GM19395 (cell line): ENCODE data around the gene ZNF787.

Experiments used
- ATAC-seq: cut with Tn5 transposase; IDR thresholded peaks from one replicate; pipeline ENCODE4 v1.9.1; 2021; ENCODE audit warnings: mild to moderate bottlenecking, moderate library complexity; ENCODE audit not compliant: unreplicated experiment

The ZNF787 gene

DNA sequence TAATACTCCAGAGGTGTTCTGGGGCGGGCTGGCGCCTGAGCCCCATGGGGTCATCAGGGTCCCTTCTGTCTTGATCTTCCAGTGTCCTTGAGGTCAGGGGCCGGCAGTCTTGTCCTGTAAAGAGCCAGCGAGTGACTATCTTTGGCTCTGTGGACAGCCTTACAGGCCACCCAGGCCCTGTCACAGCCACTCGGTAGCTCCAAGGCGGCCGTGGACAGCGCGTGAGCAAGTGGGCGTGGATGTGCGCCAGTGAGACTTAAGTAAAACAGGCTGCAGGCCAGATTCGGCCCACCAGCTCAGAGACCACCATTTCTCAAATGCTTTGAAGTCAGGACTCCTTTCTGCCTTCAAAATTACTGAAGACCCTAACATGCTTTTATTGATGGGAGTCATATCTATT lies 23.7 kb upstream of the ZNF787 start:
- no peak for ATAC-seq

DNA sequence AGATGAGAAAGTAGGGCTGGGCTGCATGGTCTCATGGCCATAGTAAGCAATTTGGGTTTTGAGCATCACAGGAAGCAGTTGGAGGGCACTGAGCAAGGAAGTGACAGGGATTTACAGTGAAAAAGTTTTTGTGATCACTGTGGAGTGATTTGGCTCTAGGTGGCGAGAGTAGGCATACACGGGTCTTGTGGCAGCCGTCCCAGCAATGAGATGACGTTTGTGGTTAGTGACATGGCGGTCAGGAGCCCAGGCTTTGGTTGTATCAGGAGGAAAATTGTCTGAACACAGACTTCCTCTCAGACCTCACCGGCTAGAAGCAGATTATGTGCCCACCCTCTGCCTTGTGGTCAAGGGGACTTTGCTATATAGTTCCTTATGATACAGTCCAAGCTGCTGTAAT lies 23.3 kb upstream of the ZNF787 start:
- no peak for ATAC-seq

DNA sequence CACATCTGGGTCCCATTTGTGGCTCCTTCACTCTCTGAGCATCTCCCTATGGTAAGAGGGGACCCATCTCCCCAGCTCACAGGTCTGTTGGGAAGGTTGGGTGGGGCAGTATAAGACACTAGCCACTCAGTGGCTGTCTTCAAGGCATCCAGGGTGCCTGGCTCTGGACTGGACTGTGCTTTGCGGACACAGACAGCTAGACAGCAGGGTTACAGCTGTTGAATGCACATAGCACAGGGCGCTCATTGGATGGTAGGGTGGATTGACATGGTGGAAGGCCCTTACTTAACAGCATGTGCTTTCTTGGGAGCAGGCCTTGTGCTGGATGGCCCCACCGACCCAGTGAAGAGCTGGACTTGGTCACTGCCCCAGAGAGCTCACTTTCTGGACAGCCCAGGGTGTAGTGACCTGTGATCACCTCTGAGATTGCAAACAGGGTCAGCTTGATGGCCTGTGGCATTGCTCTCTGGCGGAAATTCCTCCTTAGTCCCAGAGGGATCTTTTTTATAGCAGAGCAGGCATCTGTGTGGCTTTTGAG lies 21.9 kb upstream of the ZNF787 start:
- ATAC-seq = no peak

DNA sequence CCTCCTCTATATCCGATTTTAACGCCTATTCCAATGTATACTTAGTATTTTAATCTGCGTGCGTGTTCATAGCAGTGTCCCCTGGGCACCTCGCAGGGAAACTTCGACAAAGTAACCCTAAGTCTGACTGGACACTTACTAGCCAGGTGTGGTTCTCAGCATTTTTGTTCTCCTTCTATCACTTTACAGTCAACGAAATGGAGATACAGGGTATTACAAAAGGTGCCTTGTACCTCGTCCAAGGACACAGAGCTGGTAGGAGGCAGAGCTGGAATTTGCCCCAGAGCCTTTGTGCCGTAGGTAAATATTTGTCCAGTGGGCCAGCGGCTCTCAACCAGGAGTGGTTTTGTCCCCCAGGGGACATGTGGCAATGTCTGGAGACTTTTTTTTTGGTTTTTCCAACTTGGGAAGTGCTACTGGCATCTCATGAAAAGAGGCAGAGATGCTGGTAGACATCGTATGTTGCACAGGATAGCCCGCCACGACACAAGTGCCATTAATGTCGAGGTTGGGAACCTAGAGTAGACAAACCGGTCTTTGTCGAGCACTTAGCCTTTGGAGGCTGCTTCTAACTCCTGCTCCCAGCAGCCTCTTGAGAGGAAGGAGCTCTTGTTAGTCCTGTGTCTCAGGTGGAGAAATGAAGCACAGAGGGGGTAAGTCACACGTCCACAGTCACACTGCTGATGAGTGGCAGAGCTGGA lies 21.1 kb upstream of the ZNF787 start:
- ATAC-seq = no peak

DNA sequence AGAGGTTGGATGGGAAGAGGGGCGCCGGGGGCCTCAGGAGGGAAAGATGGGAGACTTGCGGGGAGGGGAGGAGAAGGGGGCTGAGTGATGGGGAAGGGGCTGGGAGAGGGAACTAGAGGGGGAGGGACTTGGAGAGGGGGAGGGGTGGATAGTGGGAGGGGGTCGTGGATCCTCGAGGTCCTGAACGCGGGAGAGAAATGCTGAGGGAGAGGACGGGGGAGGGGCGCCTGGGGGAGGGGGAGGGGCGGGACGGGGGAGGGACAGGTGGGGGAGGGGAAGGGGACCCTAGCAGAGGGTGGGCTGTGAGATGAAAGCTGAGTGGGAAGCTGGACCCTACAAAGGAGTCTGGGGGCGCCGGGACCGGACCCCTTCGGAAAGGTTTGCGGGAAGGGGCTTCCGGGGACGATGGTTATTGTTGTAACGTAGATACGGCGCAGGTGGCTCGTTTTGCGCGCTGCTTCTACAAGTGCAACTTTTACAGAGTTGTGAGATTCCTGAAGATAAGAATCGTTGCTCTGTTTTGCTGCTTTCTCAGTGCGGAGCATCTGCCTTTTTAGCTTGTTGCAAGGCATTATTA lies 20.4 kb upstream of the ZNF787 start:
- ATAC-seq = no peak

DNA sequence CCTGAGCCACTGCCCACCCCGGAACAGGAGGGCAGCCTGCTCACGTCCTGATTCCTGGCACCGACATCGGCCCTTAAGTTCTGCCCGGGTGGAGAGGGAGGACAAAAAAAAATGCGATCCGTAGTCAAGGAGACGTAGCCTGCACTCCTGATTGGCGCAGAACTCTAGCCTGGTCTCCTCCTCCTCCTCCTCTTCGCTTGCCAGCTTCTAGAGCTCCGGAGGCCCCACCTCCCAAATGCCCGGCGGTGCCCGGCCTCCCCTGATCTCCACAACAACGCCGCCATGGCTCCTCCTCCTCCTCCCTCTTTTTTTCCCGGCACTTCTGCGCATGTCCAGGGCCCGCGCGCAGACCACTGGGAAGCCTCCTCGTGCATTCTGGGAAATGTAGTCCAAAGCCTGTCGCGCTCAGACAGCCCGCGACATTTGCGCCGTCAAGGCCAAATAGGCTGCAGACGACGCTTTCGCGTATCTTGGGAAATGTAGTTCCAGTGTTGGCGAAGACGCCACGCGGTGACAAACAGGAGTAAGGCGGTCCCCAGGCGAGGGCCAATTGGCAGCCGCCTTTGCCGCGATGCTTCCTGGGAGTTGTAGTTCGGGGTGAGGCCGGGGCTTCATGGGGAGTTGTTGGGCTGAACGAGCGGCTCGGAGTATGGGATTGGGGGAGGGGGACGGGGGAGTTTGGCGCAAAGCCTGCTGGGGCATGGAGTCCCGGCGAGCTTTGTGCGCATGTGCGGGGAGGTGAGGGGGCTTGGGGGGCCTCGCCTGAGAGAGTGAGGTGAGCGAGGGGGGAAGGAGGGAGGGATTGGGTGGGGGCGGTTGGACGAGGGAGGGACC lies 19.7 kb upstream of the ZNF787 start, which contains the start of gene ZNF444:
TSS of gene ZNF444 (plus strand) at position 705 of the 834 bp plus-strand sequence. CDS start 5,625 bp downstream, outside the sequence.
- ATAC-seq = peak; percentile 89

DNA sequence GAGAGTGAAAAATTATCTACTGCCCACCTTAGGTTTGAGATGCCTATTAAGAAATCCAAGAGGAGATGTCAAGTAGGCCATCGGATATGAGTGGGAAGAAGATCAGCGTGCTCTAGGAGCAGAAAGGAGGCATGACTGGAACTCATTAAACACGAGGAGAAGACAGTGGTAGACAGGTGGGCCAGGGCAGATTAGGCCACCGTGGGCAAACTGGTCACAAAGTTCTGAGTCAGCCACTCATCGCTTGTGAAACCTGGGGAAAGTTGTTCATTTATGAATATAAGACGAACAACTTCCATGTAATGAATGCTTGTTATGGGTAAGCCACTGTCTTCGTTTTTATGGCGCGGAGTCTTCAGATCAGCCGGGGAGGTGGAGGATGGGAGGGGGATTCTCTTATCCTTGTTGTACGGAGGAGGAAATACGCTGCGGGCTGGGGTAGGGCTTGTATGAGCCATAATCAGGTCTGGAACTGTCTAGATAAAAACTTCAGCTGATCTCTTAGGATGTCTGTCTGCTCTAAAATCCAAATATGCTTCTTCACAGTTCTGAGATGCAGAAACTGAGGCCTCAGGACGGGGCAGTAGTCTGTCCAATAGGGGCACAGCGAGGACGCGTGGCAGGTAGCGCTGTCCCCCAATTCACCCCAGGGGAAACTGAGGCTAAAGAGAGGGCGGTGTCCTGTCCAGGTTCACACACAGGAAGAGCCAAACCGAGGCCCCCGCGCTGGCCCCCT lies 18.9 kb upstream of the ZNF787 start:
- no peak for ATAC-seq

DNA sequence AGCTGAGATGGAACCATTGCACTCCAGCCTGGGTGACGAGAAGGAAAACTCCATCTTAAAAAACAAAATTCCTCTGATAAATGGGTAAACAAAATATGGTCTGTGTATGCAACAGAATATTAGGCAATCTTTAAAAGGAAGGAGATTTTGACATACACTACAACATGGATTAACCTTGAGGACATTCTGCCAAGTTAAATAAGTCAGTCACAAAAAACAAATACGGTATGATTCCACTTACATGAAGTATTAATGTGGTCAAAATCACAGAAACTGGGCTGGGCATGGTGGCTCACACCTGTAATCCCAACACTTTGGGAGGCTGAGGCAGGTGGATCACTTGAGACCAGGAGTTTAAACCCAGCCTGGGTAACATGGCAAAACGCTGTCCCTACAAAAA lies 17.0 kb upstream of the ZNF787 start:
- ATAC-seq = no peak

DNA sequence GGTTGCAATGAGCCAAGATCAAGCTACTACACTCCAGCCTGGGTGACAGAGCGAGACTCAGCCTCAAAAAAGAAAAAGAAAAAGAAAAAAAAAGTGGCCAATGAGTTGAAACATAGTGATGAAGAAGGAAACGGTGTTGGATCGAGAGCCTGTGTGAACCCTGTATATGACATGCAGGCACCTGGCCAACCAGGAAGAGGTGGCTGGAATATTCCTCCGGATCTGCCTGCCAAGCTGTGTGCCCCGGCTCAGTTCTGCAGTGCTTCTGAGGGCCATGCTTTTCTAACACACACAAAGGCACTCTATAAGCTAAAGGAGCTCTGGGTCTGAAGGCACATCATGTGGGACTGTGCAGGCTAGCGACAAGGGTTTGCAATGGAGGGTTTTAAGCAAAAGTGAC lies 16.3 kb upstream of the ZNF787 start:
- no peak for ATAC-seq

DNA sequence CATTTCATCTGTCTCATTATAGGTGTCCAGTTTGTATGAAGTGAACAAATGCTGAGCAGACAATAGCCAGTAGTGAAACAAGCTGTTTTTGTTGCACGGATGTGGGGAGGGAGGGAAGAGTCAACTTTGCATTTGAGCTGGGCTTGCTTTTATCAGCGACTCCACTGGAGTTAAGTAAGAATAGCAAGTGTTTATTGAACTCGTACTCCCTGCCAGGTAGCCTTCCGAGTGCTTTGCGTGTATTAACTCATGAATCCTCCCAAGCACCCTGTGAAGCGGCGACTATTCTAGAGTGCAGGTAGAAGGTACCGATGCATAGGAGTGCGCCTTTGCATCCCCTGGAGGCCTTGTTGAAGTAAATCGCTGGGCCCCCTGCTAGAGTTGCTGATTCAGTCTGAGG lies 15.3 kb upstream of the ZNF787 start:
- ATAC-seq = no peak

DNA sequence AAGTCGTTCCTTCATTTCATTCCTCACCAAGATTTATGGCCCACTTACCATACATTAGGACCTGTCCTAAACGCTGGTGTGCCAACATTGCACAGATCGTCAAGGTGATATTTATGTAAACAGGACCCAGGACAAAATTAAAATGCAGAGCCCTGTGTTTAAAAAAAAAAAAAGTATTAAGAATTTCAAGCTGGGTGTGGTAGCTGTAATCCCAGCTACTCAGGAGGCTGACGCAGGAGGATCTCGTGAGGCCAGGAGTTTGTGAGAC lies 13.5 kb upstream of the ZNF787 start:
- ATAC-seq = no peak

DNA sequence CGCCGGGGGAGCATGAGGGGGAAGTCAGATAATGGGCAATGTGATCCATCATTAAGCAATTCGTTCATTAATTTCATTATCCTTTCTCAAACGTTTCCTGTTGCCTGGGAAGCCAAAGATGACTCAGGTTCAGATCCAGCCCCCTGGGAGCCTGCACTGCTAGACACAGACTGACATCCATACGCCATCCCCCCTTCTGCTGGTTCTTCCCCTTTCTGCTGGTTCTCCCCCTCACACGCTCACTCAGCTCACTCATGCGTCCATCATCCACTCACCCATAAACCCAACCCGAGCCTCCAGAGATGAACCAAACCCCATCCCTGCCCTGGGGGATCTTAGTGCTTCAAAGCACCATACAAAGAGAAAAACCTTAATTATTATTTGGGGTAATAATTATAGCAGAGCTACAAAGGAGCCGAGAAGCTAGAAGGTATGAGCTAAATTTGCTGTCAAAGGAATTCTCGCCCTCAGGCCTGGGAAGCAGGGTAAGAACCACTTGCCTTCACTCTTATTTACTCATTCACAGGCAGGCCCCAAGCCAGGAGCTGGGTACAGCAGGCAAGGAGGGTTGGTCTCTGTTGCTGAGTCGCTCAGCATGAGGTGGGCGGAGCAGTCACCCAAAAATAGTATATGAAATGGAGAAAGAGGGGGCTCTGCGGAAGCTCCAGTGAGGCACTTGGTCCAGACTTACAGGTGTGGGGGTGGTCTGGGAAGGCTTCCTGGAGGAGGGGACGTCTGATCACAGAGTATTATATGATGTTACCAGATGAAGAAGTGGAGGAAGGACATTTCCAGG lies 13.0 kb upstream of the ZNF787 start:
- ATAC-seq = no peak

DNA sequence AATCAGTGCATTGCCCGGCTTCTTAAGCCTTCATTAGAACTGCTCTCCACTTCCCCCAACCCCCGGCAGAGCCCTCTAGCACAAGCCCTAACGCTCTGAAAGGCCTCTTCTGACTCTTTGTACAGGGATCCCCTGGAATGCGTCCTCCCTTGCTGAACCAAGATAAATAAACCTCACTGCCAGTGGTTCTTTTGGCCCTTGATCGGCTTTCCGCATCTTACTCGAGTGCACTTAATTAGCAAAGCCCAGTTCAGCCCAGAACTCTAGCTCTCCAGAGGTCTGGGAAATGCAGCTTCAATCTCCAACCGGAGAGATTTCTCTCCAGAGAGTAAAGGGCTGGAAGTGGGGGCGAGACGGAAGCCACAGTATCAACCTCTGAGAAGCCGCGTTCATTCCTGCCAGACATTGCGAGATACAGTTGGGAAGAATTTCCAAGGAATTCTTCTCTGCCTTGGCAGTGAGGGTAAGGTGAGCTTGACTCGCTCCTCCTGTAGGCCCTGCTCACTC lies 11.3 kb upstream of the ZNF787 start:
- ATAC-seq = no peak

DNA sequence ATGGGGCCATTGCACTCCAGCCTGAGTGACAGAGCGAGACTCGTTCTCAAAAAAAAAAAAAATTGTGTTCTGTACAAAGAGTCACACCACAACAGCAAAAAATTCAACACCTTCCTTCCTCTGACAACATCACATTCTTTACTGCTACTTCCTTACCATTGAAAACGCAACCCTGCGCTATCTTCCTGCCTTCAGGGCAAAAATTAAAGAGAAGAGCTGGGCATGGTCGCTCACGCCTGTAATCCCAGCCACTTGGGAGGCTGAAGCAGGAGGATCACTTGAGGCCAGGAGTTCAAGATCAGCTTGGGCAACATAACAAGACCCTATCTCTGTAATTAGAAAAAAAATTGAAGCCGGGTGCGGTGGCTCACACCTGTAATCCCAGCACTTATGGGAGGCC lies 10.6 kb upstream of the ZNF787 start:
- no peak for ATAC-seq

DNA sequence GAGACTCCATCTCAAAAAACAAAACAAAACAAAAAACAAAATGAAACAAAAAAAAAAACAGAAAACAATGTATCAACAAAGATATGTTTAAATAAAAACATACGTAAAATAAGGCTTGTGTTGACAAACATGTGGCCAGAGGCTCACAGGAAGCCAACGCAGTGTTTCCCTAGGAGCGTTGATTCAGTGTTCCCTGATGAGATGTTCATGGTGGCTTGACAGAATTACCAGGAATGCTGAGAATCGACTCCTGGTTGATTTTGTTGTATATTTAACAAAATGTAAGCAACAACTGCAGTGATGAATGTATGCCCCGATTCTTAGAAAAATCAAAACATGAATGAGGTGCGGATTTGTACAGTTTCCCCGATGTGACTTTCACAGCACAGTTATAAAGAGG lies 8.9 kb upstream of the ZNF787 start:
- no peak for ATAC-seq

DNA sequence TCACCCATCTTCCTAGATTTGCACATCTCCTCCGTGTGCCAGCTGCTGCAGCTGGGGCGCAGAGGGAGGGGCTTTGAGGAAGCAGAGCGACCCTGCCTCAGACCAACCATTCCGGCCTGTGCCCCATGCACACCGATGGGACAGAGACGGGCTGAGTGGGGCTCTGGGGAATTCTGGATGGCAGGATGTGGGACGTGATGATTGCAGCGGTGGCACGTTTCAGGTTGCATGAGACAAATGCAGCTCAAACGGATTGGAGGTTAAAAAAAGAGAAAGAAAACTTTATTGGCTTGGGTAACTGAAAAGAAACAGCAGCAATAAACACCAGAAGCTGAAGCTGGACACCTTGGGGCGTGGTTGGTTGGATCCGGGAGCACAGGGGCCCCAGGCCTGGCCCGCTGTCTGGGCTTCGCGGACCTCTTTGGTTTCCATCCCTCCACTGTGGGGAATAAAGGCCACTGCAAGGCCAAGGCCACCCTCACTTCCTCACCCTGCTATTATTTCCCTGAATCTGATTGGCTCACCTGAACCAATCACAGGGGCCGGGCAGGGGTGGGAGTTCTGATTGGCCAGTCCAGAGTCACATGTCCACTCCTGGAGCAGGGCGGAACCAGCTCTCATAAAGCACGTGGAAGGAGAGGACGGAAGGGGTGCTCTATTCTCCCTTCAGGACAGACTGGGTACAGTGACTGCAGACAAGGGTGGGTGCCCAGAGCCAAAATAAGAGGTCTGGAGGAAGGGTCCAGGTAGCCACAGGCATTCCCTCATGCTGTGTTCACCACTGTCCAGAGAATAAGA lies 6.1 kb upstream of the ZNF787 start:
- no peak for ATAC-seq

DNA sequence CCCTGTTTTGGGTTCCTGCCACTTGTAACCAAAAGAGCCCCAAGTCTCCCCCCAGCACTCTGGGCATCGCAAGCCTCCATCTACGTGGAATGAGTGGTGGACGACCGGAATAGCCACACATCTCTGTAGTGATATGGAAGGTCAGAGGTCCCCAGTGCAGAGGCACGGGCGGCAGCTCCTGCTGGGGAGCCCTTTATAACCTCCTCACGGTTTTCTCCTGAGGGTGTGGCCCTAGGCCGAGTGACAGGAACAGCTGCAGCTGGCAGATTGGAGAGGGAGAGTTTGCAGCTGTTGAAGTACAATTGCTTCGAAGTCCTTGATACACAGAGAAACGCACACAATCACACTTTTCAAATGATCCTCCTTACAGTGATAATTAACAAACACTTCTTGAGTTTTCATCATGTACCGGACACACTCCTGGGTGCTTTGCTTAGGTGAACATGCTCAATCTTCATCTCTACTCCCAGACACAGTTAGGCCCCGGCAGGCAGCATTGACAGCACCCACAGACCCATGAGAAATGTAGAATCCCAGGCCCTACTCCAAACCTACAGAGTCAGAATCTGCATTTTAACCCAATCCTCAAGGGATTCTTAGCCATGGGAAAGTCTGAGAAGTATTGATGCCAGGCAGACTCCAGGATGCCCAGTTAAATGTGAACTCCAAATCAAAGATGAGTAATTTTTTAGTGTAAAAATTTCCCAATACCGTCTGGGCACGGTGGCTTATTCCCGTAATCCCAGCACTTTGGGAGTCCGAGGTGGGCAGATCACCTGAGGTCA lies 4.9 kb upstream of the ZNF787 start:
- no peak for ATAC-seq

DNA sequence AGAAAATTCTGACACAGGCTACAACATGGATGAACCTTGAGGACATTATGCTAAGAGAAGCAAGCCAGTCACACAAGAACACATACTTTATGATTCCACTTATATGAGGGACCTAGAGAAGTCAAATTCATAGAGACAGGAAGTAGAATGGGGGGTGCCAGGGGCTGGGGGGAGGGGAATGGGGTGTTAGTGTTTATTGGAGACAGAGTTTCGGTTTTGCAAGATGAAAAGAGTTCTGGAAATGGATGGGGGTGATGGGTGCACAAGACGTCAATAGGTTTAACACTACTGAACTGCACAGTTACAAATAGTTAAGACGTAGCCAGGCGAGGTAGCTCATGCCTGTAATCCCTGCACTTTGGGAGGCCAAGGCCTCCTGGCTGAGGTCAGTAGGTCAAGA lies 3.5 kb upstream of the ZNF787 start:
- ATAC-seq = no peak
